GM12891 (cell line): Measurements from ENCODE around the gene S100A16.
A peak's percentile ranks its signal among the peaks of the same experiment; 100 is the strongest.

Source experiments
- DNase-seq: peaks from one replicate; pipeline ENCODE4 v3.0.0; 2011; ENCODE audit warnings: low spot score; ENCODE audit not compliant: insufficient read length
- FAIRE-seq: peaks from 2 replicates; lab custom pipeline; 2011; peaks lifted over from hg19 to GRCh38; lab: Jason Lieb, UNC
- PAX5 ChIP-seq: IDR thresholded peaks from 2 replicates; pipeline ENCODE4 v1.6.1; 2011; ENCODE audit warnings: low read length, moderate library complexity, mild to moderate bottlenecking; ENCODE audit not compliant: insufficient read depth, severe bottlenecking
- POLR2A ChIP-seq: IDR thresholded peaks from 2 replicates; pipeline ENCODE4 v1.6.1; 2011; ENCODE audit warnings: low read depth, low read length, control low read depth
- POLR2AphosphoS5 ChIP-seq: IDR thresholded peaks from 2 replicates; pipeline ENCODE4 v1.6.1; 2011; ENCODE audit warnings: low read depth, low read length, control low read depth
- POU2F2 ChIP-seq: IDR thresholded peaks from 2 replicates; pipeline ENCODE4 v1.6.1; 2011; ENCODE audit warnings: low read depth, mild to moderate bottlenecking, control low read depth, low read length, moderate library complexity
- SPI1 ChIP-seq: IDR thresholded peaks from 2 replicates; pipeline ENCODE4 v1.6.1; 2011; ENCODE audit warnings: low read depth, low read length, control low read depth
- TAF1 ChIP-seq: IDR thresholded peaks from 2 replicates; pipeline ENCODE4 v1.6.1; 2011; ENCODE audit warnings: low read depth, low read length, control low read depth

Gene S100A16

DNA sequence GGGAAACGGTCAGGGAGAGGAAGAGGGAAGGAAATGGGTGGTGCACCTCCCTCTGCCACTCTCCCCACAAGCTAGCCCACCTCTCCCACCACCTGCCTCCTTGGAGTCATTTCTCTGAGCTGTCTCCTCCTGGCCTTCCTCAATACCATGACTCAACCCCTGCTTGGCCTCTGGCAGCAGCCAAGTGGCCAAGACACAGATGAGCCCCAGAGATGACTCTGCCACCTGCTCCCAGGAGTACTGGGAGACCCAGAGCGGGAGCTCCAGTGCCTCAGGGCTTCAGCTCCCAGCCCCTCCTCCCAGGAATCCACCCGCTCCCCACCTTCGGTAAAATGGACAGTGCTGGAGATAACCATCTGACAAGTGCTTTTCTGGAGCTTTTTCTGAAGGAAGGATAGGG, 2.6 kb downstream of the S100A16 start:
- TF ChIP-seq SPI1, result no peak
- TF ChIP-seq POLR2A, result no peak
- no peak for TF ChIP-seq PAX5
- no peak for TF ChIP-seq TAF1
- FAIRE-seq, result no peak
- DNase-seq, result no peak

DNA sequence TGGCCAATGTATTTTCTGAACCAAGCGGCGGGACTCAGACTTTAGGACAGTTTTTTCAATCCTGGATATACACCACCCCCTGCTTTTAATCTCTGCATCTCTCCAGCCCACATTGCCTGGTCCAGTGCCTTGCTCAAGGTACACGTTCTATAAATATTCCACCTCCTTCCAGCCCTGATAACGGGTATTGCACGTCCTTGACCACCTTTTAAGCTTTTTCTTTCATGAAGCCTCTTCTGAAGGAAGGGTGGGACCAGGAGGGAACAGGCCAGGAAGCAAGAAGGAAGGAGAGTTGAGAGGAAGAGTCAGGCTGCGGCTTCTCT, 3.4 kb downstream of the S100A16 start:
- DNase-seq, result no peak
- FAIRE-seq, result no peak

DNA sequence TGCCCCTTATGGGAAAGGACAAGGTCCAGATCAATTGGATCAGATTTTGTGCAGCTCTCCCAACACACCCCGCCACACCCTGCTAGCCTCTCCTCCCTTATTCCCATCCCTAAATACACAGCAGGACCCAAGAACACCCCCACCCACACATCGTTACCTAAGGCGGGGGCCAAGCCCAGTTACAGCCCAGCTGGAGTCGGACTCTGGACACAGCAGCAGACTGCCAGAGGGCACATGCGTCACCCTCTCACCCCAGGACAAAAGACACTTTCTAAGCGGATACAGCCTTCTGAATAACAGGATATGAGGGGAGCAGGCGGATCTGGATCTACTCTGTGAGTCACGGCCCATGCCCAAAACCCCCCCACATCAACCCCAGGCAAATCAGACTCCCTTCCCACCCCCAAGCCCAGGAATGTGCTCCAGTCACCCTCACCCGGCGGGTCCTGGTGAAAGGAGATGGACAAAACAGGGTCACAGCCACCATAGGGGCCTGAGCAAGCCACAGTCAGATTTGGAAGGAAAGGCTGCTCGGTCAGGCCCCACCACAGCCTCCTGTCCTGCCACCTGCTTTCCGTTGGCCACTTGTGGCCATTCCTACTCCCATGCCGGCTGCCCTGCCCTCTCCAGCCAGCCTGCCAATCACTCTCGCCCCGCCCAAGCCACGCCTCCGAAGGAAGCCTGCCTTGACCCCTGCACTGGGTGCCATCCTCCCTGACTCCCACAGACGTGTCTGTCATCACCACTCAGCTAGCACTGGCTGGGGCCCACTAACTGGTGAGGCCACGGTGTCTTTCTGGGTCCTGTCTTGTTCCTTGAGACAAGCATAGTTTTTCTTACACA, 4.0 kb downstream of the S100A16 start:
- TF ChIP-seq POU2F2, result no peak
- TF ChIP-seq PAX5, result no peak
- TF ChIP-seq SPI1, result no peak
- TF ChIP-seq POLR2A, result no peak
- TF ChIP-seq TAF1, result no peak
- TF ChIP-seq POLR2AphosphoS5, result no peak
- no peak for DNase-seq
- no peak for FAIRE-seq

More for the DNA sequence above, 3.4 kb downstream of the S100A16 start:
- no peak for TF ChIP-seq TAF1
- TF ChIP-seq SPI1, result no peak
- no peak for TF ChIP-seq POU2F2
- TF ChIP-seq POLR2A, result no peak
- TF ChIP-seq PAX5, result no peak
- no peak for TF ChIP-seq POLR2AphosphoS5

DNA sequence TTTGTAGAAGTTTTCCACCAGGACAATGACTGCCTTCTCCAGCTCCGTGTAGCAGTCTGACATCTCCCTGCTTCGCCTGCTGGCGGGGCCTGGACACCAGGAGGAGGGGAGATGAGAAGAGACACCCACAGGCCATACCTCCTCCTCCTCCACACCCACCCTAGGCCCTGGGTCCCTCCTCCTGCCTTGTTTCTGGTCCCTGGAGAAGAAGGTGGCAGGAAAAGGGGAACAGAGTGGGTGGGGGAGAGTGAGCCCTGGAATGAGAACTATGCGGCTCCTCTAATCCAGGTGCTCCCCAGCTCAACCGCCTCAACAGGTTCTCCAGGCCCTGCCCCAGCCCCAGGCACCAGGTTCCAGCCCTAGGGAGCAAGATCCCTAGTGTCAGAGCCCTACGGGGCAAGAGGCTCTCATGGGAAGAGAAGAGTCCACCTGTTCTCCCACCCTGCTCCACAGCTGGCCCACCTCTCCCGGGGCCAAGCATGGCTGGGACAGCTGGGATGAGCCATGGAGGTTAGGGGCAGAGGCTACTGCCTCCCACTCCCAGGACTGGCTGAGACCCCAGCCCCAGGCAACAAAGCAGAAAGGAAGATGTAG, 4.8 kb downstream of the S100A16 start:
- no peak for TF ChIP-seq TAF1
- TF ChIP-seq POLR2A, result no peak
- no peak for TF ChIP-seq POU2F2
- no peak for TF ChIP-seq SPI1
- no peak for TF ChIP-seq POLR2AphosphoS5
- TF ChIP-seq PAX5, result no peak
- no peak for FAIRE-seq
- no peak for DNase-seq

DNA sequence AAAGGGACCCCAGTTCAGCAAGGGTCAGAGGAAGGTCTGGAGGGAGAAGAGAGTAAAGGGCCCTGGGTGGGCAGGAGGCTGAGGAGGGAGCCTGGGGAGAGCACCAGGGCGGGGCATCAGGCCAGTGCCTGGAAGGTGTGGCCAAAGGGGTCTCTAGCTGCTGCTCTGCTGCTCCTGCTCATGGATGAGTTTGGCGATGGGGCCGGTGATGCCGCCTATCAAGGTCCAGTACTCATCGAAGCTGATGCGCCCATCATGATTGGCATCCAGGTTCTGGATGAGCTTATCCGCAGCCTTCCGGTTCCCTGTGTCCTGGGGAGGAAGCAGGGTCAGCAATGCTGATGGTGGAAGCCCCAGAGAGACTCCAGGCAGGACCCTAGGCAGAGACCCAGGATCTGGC, 5.6 kb downstream of the S100A16 start:
- DNase-seq (no peak), FAIRE-seq (no peak)

DNA sequence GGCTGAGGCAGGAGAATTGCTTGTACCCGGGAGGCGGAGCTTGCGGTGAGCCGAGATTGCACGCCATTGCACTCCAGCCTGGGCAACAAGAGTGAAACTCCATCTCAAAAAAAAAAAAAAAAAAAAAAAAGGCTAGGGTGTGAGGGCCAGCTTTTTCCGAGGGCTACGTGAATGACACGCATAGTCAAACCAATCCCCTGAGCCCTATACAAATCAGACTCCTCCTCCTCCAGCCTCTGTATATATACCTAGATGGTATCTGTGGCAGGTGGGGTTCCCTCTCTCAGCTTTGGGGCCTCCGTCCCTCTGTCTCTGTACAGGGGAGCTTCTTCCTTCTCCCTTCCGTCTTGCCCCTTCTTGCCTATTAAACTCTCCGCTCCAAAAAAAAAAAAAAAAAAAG, 6.7 kb downstream of the S100A16 start:
- TF ChIP-seq POLR2AphosphoS5 (no peak), TAF1 (no peak), SPI1 (no peak), POU2F2 (no peak), PAX5 (no peak), POLR2A (no peak)
- FAIRE-seq, result no peak
- DNase-seq, result no peak

More for the DNA sequence above, 5.6 kb downstream of the S100A16 start:
- TF ChIP-seq PAX5, result no peak
- no peak for TF ChIP-seq POU2F2
- no peak for TF ChIP-seq POLR2A
- TF ChIP-seq TAF1, result no peak
- TF ChIP-seq POLR2AphosphoS5, result no peak
- TF ChIP-seq SPI1, result no peak

DNA sequence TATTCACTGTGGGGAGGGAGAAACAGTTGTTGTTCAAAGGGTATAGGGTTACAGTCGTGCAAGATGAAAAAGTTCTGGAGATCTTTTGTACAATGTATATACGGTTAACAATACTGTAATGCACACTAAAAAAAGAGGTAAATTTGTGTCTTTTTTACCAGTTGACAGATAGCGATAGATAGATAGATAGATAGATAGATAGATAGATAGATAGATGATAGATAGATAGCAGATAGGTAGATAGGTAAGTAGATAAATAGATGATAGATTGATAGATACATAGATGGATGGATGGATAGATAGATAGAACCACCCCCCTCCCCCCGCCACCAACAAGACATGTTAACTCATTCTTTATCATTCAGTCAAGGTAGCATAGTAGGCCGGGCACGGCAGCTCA, 10.2 kb downstream of the S100A16 start:
- no peak for DNase-seq
- no peak for TF ChIP-seq SPI1
- no peak for TF ChIP-seq TAF1
- no peak for TF ChIP-seq POU2F2
- no peak for TF ChIP-seq PAX5
- no peak for TF ChIP-seq POLR2AphosphoS5
- FAIRE-seq, result no peak

DNA sequence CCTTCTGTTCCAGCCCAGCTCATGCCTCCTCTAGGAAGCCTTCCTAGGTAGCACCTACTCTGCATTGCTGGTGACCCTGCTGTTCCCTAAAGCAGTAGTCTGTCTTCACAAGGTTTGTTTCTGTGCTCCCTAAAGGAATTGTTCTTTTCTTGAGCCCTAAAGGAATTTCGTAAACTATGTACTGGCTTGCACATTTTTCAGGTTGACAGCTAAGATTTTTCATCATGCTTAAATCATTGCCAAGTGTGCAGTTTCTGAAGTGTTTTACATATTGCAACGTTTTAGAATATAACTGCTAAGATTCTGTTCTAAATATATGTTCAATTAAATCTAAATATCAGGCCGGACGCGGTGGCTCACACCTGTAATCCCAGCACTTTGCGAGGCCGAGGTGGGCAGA, 13.1 kb downstream of the S100A16 start:
- FAIRE-seq, result no peak
- no peak for TF ChIP-seq POU2F2
- no peak for TF ChIP-seq SPI1
- no peak for DNase-seq

DNA sequence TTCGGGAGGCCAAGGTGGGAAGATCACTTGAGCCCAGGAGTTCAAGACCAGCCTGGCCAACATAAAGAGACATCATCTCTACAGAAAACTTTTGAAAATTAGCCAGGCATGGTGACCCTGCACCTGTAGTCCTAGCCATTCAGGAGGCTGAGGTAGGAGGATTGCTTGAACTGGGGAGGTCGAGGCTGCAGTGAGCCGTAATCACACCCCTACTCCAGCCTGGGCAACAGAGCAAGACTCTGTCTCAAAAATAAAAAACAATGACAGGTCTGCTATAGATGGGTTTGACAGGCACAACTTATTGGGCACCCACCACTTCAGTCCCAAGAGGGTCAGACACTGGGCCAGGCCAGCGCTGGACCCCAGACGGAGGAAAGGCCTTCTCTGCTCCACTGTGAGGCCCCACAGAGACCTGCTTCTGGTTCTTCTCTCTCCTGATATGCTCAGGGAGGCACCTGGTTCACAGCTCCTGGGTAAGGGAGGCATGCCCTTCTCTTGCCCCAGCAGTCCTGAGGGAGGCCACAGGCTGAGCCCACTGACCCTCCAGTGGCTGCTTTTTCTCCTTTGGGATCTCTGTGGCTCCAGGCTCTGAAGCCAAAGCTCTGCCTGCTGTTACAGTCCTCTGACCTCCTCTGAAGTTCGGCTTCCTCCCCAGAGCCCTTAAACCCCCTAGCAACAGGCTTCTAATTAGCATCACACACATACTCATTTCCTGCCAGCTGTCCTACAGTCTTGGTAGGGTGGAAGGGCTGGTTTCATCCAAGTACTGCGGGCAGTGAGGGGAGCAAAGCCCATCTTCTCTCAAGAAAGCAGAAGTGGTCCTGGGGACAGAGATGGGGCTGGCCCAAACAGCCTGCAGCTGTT, 14.4 kb downstream of the S100A16 start:
- TF ChIP-seq SPI1 (peak; percentile 98), PAX5 (no peak), POLR2A (peak; percentile 58; the same call in 1 of the 2 replicates)
- FAIRE-seq (peak; percentile 90), DNase-seq (peak; percentile 69)
